ENCODE data around the gene DAP.

- TF ChIP-seq EP300 (IDR thresholded peaks at IDR 0.05) (no peak), CTCF (IDR thresholded peaks at IDR 0.05) (no peak)
These were observed 112.0 kb downstream of the DAP start for GRCh38 chr5:10648806-10649665.
